ENCODE measurements around the gene ATG5.

GRCh38 chr6:106363401-106364138, 38.0 kb upstream of the ATG5 start:
- TF ChIP-seq POLR2A (IDR thresholded peaks at IDR 0.05), result no peak
- TF ChIP-seq, protein P1, sequence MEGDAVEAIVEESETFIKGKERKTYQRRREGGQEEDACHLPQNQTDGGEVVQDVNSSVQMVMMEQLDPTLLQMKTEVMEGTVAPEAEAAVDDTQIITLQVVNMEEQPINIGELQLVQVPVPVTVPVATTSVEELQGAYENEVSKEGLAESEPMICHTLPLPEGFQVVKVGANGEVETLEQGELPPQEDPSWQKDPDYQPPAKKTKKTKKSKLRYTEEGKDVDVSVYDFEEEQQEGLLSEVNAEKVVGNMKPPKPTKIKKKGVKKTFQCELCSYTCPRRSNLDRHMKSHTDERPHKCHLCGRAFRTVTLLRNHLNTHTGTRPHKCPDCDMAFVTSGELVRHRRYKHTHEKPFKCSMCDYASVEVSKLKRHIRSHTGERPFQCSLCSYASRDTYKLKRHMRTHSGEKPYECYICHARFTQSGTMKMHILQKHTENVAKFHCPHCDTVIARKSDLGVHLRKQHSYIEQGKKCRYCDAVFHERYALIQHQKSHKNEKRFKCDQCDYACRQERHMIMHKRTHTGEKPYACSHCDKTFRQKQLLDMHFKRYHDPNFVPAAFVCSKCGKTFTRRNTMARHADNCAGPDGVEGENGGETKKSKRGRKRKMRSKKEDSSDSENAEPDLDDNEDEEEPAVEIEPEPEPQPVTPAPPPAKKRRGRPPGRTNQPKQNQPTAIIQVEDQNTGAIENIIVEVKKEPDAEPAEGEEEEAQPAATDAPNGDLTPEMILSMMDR (IDR thresholded peaks at IDR 0.05), result no peak
